ENCODE measurements around the gene CYP20A1.

- TF ChIP-seq EZH2 (IDR thresholded peaks at IDR 0.05; ENCODE audit: borderline replicate concordance, low read depth, low read length, severe bottlenecking) (no peak), CTCF (IDR thresholded peaks at IDR 0.05; ENCODE audit: borderline replicate concordance, extremely low read depth, low read length, poor library complexity, severe bottlenecking) (peak; percentile 57)
These were observed at the start of gene CYP20A1 for GRCh38 chr2:203238704-203239526.
